Adrenal gland (tissue), 5 donors: Measurements from ENCODE around the gene CCKAR.

Experiments used
- CTCF ChIP-seq, 6 experiments: fragments of 450-650 bp in 4 of 6; fragments of 200-600 bp in 2 of 6; sonication (generic) in 1 of 6; IDR thresholded peaks; 1 replicate in 5 of 6; 2 replicates in 1 of 6; pipeline versions ENCODE4 v1.5.1 to v1.8.0; 2016 to 2021; ENCODE audit warnings: antibody characterized with exemption in 6 of 6, mild to moderate bottlenecking in 2 of 6, moderate library complexity in 1 of 6
- POLR2A ChIP-seq, 2 donors: fragments of 450-650 bp; IDR thresholded peaks; one replicate each; pipeline ENCODE4 v1.6.1; 2017; ENCODE audit warnings: antibody characterized with exemption in 2 of 2, mild to moderate bottlenecking in 2 of 2, moderate library complexity in 1 of 2
- donor health status: DM: no; HTN: no; CAD: no.

- TF ChIP-seq POLR2A (IDR thresholded peaks at IDR 0.05), result no peak
- TF ChIP-seq CTCF (IDR thresholded peaks at IDR 0.05), result no peak
Observed at GRCh38 chr4:26530099-26530498, 39.8 kb upstream of the CCKAR start.
